ENCODE results near the gene DCDC2B. TPM values are rescaled to one million over a fixed set of nuclear protein-coding genes. Genes with fewer than 3 reads are reported as not detected.

Gene DCDC2B
- total RNA-seq, 2 experiments from 2014 or later, result not detected

- intact Hi-C loops (cut with micrococcal nuclease), result loop anchor here (2.0 kb wide), 2 partner anchors 20 to 42 kb away; partner anchors contain the start of genes CCDC28B, EIF3I and TMEM234
- ChIA-PET CTCF (interaction anchor here (1.2 to 1.6 kb wide), 3 partner anchors 34 to 199 kb away, joined by 3 to 4 read pairs (median 3); no protein-coding TSS in a partner anchor), POLR2A (interaction anchor here (0.6 to 3.6 kb wide), 9 partner anchors 10 to 167 kb away, joined by 3 to 20 read pairs (median 6); partner anchors contain the start of genes CCDC28B, KPNA6 and TMEM39B)
- Mint-ChIP-seq H3K27me3 (no peaks in the 10 kb centered on the region), H3K4me1 (ENCODE audit: low read depth) (peaks cover 45% of the 10 kb centered on the region), H3K27ac (peak overlapping the region; percentile 96), H3K9me3 (no peaks in the 10 kb centered on the region), H3K36me3 (peaks cover 46% of the 10 kb centered on the region), H3K4me3 (peak overlapping the region; percentile 91)
- DNase-seq, result no peak
These were observed 27.8 kb upstream of the DCDC2B start for GRCh38 chr1:32181065-32181464.

DNA sequence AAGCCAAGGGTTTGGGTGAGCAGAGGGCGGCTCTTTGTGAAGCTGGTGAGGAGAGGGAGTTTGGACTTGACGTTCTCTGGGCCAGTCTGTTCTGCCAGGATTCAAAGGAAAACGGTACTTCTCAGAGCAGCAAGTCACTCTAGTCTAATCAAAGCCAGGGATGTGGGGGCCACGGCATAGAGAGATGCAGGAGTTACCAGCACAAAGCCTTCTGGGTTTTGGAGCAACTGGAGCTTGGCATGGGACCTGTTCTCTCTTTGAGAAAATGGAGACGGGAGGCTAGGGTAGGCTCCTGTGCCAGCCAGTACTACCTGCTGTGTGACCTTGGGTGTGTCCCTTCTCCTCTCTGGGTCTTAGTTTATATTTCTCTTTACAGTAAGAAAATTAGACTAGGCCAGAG, 27.3 kb upstream of the DCDC2B start:
- Mint-ChIP-seq H3K36me3 (peaks cover 51% of the 10 kb centered on the region), H3K9me3 (no peaks in the 10 kb centered on the region), H3K4me3 (peak overlapping the region; percentile 91), H3K27me3 (no peaks in the 10 kb centered on the region), H3K4me1 (ENCODE audit: low read depth) (peaks cover 50% of the 10 kb centered on the region), H3K27ac (peak overlapping the region; percentile 96)
- CTCF ChIA-PET, result interaction anchor here (1.2 to 1.6 kb wide), 2 partner anchors 34 to 67 kb away, joined by 3 to 4 read pairs; no protein-coding TSS in a partner anchor
- DNase-seq, result no peak
- POLR2A ChIA-PET, result interaction anchor here (0.6 to 3.6 kb wide), 5 partner anchors 16 to 109 kb away, joined by 3 to 17 read pairs (median 5); partner anchors contain the start of gene TMEM39B
- intact Hi-C loops (cut with micrococcal nuclease), result loop anchor here (2.0 kb wide), 2 partner anchors 19 to 41 kb away; partner anchors contain the start of genes CCDC28B, EIF3I and TMEM234

DNA sequence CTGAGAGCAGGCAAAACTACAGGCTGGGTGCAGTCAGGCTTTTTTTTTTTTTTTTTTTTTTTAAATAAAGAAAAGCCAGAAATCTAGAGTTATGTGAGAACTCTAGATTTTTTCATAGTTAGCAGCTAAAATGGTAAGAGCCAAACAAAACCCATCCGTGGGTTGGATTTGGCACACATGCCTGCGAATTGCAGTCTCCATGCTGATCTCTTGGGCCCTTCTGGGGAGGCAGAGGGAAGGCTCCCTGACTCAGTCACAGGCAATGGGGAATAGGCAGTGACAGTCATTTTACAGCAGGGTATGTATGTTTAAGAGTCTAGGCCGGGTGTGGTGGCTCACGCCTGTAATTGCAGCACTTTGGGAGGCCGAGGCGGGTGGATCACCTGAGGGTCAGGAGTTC, 26.8 kb upstream of the DCDC2B start:
- Mint-ChIP-seq H3K9me3 (no peaks in the 10 kb centered on the region), H3K4me3 (peak overlapping the region; percentile 91), H3K4me1 (ENCODE audit: low read depth) (peaks cover 51% of the 10 kb centered on the region), H3K27me3 (no peaks in the 10 kb centered on the region), H3K36me3 (peaks cover 56% of the 10 kb centered on the region), H3K27ac (peak overlapping the region; percentile 33)
- ChIA-PET POLR2A (interaction anchor here (1.0 to 3.6 kb wide), 4 partner anchors 15 to 109 kb away, joined by 3 to 17 read pairs (median 8); partner anchors contain the start of gene TMEM39B), CTCF (interaction anchor here (0.7 to 1.6 kb wide), 3 partner anchors 33 to 532 kb away, joined by 3 to 4 read pairs (median 3); no protein-coding TSS in a partner anchor)
- intact Hi-C loops (cut with micrococcal nuclease), result no loop called here
- no peak for DNase-seq

GRCh38 chr1:32184650-32185049, 24.2 kb upstream of the DCDC2B start:
- Mint-ChIP-seq H3K27me3 (no peaks in the 10 kb centered on the region), H3K4me1 (ENCODE audit: low read depth) (peaks cover 44% of the 10 kb centered on the region), H3K27ac (peak overlapping the region; percentile 42), H3K4me3 (no peak overlapping the region), H3K9me3 (no peaks in the 10 kb centered on the region), H3K36me3 (peaks cover 75% of the 10 kb centered on the region)
- intact Hi-C loops (cut with micrococcal nuclease), result no loop called here
- no peak for DNase-seq
- POLR2A ChIA-PET, result interaction anchor here (0.6 to 1.0 kb wide), 2 partner anchors 9 to 143 kb away, joined by 4 read pairs; no protein-coding TSS in a partner anchor
- CTCF ChIA-PET, result no interaction called here

- intact Hi-C loops (cut with micrococcal nuclease), result no loop called here
- peak overlapping the region; percentile 84 for H3K27ac Mint-ChIP-seq
- DNase-seq, result no peak
- CTCF ChIA-PET, result interaction anchor here (0.9 kb wide), 1 partner anchor 30 kb away, joined by 3 read pairs; no protein-coding TSS in a partner anchor
- POLR2A ChIA-PET, result interaction anchor here (0.5 to 1.2 kb wide), 2 partner anchors 9 to 63 kb away, joined by 3 read pairs; no protein-coding TSS in a partner anchor
- H3K4me3 Mint-ChIP-seq, result peak overlapping the region; percentile 50
- peaks cover 74% of the 10 kb centered on the region for H3K36me3 Mint-ChIP-seq
- no peaks in the 10 kb centered on the region for H3K27me3 Mint-ChIP-seq
- peaks cover 43% of the 10 kb centered on the region for H3K4me1 Mint-ChIP-seq (ENCODE audit: low read depth)
- H3K9me3 Mint-ChIP-seq, result no peaks in the 10 kb centered on the region
These were observed 22.8 kb upstream of the DCDC2B start for GRCh38 chr1:32186077-32186476.

- POLR2A ChIA-PET, result interaction anchor here (0.5 to 1.2 kb wide), 2 partner anchors 9 to 62 kb away, joined by 3 read pairs; no protein-coding TSS in a partner anchor
- Mint-ChIP-seq H3K4me3 (peak overlapping the region; percentile 50), H3K4me1 (ENCODE audit: low read depth) (peaks cover 39% of the 10 kb centered on the region), H3K36me3 (peaks cover 74% of the 10 kb centered on the region), H3K27ac (peak overlapping the region; percentile 84), H3K27me3 (no peaks in the 10 kb centered on the region), H3K9me3 (no peaks in the 10 kb centered on the region)
- CTCF ChIA-PET, result interaction anchor here (0.9 kb wide), 1 partner anchor 30 kb away, joined by 3 read pairs; no protein-coding TSS in a partner anchor
- no peak for DNase-seq
- intact Hi-C loops (cut with micrococcal nuclease), result no loop called here
These were observed 22.4 kb upstream of the DCDC2B start for GRCh38 chr1:32186491-32186890.

GRCh38 chr1:32187850-32188249, 21.0 kb upstream of the DCDC2B start:
- Mint-ChIP-seq H3K4me1 (ENCODE audit: low read depth) (peaks cover 30% of the 10 kb centered on the region), H3K4me3 (no peak overlapping the region), H3K27ac (no peak overlapping the region), H3K27me3 (no peaks in the 10 kb centered on the region), H3K36me3 (peaks cover 76% of the 10 kb centered on the region), H3K9me3 (no peaks in the 10 kb centered on the region)
- intact Hi-C loops (cut with micrococcal nuclease), result no loop called here
- no peak for DNase-seq
- CTCF ChIA-PET, result no interaction called here
- POLR2A ChIA-PET, result no interaction called here

- H3K36me3 Mint-ChIP-seq, result peaks cover 85% of the 10 kb centered on the region
- no peaks in the 10 kb centered on the region for H3K27me3 Mint-ChIP-seq
- H3K9me3 Mint-ChIP-seq, result no peaks in the 10 kb centered on the region
- peaks cover 38% of the 10 kb centered on the region for H3K4me1 Mint-ChIP-seq (ENCODE audit: low read depth)
- ChIA-PET CTCF (interaction anchor here (0.8 to 2.6 kb wide), 2 partner anchors 23 to 209 kb away, joined by 4 to 10 read pairs; no protein-coding TSS in a partner anchor), POLR2A (interaction anchor here (0.7 to 1.1 kb wide), 3 partner anchors 9 to 13 kb away, joined by 3 to 5 read pairs (median 3); partner anchors contain the start of gene IQCC)
- no peak for DNase-seq
- intact Hi-C loops (cut with micrococcal nuclease), result no loop called here
- no peak overlapping the region for H3K27ac Mint-ChIP-seq
- H3K4me3 Mint-ChIP-seq, result no peak overlapping the region
These were observed 16.5 kb upstream of the DCDC2B start for GRCh38 chr1:32192220-32192948.

GRCh38 chr1:32194984-32195383, 13.9 kb upstream of the DCDC2B start:
- no peak overlapping the region for H3K4me3 Mint-ChIP-seq
- no peak overlapping the region for H3K27ac Mint-ChIP-seq
- H3K27me3 Mint-ChIP-seq, result no peaks in the 10 kb centered on the region
- no peaks in the 10 kb centered on the region for H3K9me3 Mint-ChIP-seq
- ChIA-PET CTCF (interaction anchor here (3.7 kb wide), 1 partner anchor 21 kb away, joined by 12 read pairs; no protein-coding TSS in a partner anchor), POLR2A (interaction anchor here (1.0 to 1.1 kb wide), 2 partner anchors 9 to 11 kb away, joined by 3 read pairs; partner anchors contain the start of gene IQCC)
- H3K4me1 Mint-ChIP-seq (ENCODE audit: low read depth), result peaks cover 47% of the 10 kb centered on the region
- intact Hi-C loops (cut with micrococcal nuclease), result no loop called here
- peaks cover 68% of the 10 kb centered on the region for H3K36me3 Mint-ChIP-seq
- DNase-seq, result no peak

- no peak overlapping the region for H3K4me3 Mint-ChIP-seq
- CTCF ChIA-PET, result interaction anchor here (3.7 kb wide), 1 partner anchor 20 kb away, joined by 12 read pairs; no protein-coding TSS in a partner anchor
- no peak overlapping the region for H3K27ac Mint-ChIP-seq
- peaks cover 63% of the 10 kb centered on the region for H3K36me3 Mint-ChIP-seq
- H3K4me1 Mint-ChIP-seq (ENCODE audit: low read depth), result peaks cover 52% of the 10 kb centered on the region
- no peaks in the 10 kb centered on the region for H3K9me3 Mint-ChIP-seq
- POLR2A ChIA-PET, result interaction anchor here (1.1 kb wide), 1 partner anchor 9 kb away, joined by 3 read pairs; no protein-coding TSS in a partner anchor
- no peaks in the 10 kb centered on the region for H3K27me3 Mint-ChIP-seq
- intact Hi-C loops (cut with micrococcal nuclease), result no loop called here
- DNase-seq, result no peak
These were observed 13.4 kb upstream of the DCDC2B start for GRCh38 chr1:32195531-32195930.

DNA sequence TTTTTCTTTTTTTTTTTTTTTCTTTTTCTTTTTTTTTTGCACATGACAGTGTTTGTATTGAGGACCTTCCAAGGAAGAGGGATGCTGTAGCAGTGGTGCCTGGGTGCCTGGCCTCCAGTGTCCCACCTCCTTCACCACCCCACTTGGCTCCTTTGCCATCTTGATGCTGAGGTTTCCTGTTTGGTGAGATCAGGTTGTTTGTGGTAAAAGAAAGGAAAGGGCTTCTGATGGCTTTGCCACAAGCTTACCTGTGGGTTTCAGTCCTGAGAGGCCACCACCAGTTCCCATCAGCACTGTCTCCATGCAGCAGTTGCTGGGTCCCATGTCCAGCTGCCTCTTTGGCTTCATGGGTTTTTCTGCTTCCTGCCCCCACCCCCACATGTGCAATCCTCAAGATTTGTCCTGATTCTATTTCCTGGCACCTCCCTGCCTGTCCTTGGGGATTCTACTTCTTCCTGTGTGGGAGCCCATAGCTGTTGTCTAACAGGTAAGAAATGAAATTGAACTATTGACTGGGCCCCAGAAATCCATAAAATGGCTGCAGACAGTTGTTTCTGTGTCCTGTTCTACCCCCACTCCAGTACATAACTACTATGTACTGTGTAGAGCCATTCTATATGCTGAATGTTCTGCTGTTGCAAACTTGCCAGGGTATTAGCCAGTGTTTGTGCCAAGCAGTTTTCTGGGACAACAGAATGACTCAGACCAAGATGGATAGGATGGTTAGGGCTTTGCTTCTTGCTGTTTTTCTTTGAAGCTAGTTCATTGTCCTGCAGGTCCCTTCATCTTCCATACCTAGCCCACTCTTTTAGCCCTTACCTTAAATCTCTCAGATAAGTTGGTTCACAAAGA, 12.7 kb upstream of the DCDC2B start:
- ChIA-PET POLR2A (interaction anchor here (1.0 to 2.6 kb wide), 4 partner anchors 10 to 198 kb away, joined by 3 to 17 read pairs (median 3); partner anchors contain the start of gene BSDC1), CTCF (interaction anchor here (3.7 kb wide), 1 partner anchor 20 kb away, joined by 12 read pairs; no protein-coding TSS in a partner anchor)
- Mint-ChIP-seq H3K4me1 (ENCODE audit: low read depth) (peaks cover 52% of the 10 kb centered on the region), H3K9me3 (no peaks in the 10 kb centered on the region), H3K4me3 (no peak overlapping the region), H3K27me3 (no peaks in the 10 kb centered on the region), H3K27ac (peak overlapping the region; percentile 66), H3K36me3 (peaks cover 59% of the 10 kb centered on the region)
- no peak for DNase-seq
- intact Hi-C loops (cut with micrococcal nuclease), result no loop called here

Measured in activated CD4-positive, alpha-beta memory T cell treated with anti-CD3 and anti-CD28 coated beads for 36 hours (primary cell).